Measurements from ENCODE around the gene CENPV. TPM values are rescaled to one million over a fixed set of nuclear protein-coding genes. Genes with fewer than 3 reads are reported as not detected.
A peak's percentile ranks its signal among the peaks of the same experiment; 100 is the strongest.

The CENPV gene
- total and polyA plus RNA-seq, 2 of the 13 experiments (the other 11 are each of a cell fraction or from before 2014, with no cell fraction given): 193 to 292 TPM

GRCh38 chr17:16353317-16354174 is at the start of gene CENPV (continued):
- TF ChIP-seq ADNP (CRISPR knock-in tag; IDR thresholded peaks at IDR 0.05) (peak; percentile 8; the same call in 1 of the 2 replicates), ZNF3 (CRISPR knock-in tag; IDR thresholded peaks at IDR 0.05) (no peak), EHMT2 (IDR thresholded peaks at IDR 0.05; ENCODE audit: borderline replicate concordance, low read depth, low read length) (no peak), ZFP82 (CRISPR knock-in tag; IDR thresholded peaks at IDR 0.05; ENCODE audit: borderline replicate concordance) (peak; percentile 73; the same call in 1 of the 2 replicates), ZNF792 (CRISPR knock-in tag; IDR thresholded peaks at IDR 0.05) (0 out of 2 replicates have a peak, but pooled peaks have one; percentile 44), RFXAP (CRISPR knock-in tag; IDR thresholded peaks at IDR 0.05; ENCODE audit: borderline replicate concordance) (no peak), SP2 (CRISPR knock-in tag; IDR thresholded peaks at IDR 0.05) (peak; percentile 43; the same call in 1 of the 2 replicates), ZNF564 (CRISPR knock-in tag; IDR thresholded peaks at IDR 0.05) (peak; percentile 22; the same call in 1 of the 2 replicates), GMEB2 (CRISPR knock-in tag; IDR thresholded peaks at IDR 0.05; ENCODE audit: low read depth) (no peak), ZNF142 (CRISPR knock-in tag; IDR thresholded peaks at IDR 0.05) (no peak), RXRA (CRISPR knock-in tag; IDR thresholded peaks at IDR 0.05) (peak; percentile 44; the same call in 1 of the 2 replicates), HMGXB4 (CRISPR knock-in tag; IDR thresholded peaks at IDR 0.05; ENCODE audit: borderline replicate concordance in 1 of 2, low read depth in 1 of 2) (peak in 1 of 2 experiments; percentile 70; a peak in 1 of 4 replicates), ATF2 (CRISPR knock-in tag; IDR thresholded peaks at IDR 0.05) (0 out of 2 replicates have a peak, but pooled peaks have one; percentile 15), ZNF143 (CRISPR knock-in tag; IDR thresholded peaks at IDR 0.05) (peak; percentile 75), ZNF766 (CRISPR knock-in tag; IDR thresholded peaks at IDR 0.05; ENCODE audit: borderline replicate concordance) (peak; percentile 26; the same call in 1 of the 2 replicates), SP1 (IDR thresholded peaks at IDR 0.05) (no peak), SP1 (CRISPR knock-in tag; IDR thresholded peaks at IDR 0.05) (0 out of 2 replicates have a peak, but pooled peaks have one; percentile 18), SNAI1 (CRISPR knock-in tag; IDR thresholded peaks at IDR 0.05; ENCODE audit: borderline replicate concordance) (no peak)

All from HepG2 (cell line).